ENCODE measurements around the gene AJM1.
"Not testable (repeated sequence)": the region's sequence is repeated elsewhere in the genome, so short reads cannot be mapped to it uniquely, and the experiment has no call there.

- TF ChIP-seq CTCF, EZH2phosphoT487 (IDR thresholded peaks at IDR 0.05): not testable (repeated sequence)
These were observed 41.4 kb downstream of the AJM1 start for GRCh38 chr9:136883670-136884069.
